PC-3 (cell line): ENCODE data around the gene COL4A6.

ENCODE experiments used
- CTCF ChIP-seq: fragments of 300-600 bp; sonication (generic); conservative IDR thresholded peaks from 2 replicates; pipeline ENCODE4 v1.5.1; 2017; ENCODE audit warnings: antibody characterized with exemption, low read depth, mild to moderate bottlenecking, low read length
- EZH2 ChIP-seq: fragments of 300-600 bp; sonication (generic); IDR thresholded peaks from one replicate; pipeline ENCODE4 v1.6.1; 2017; ENCODE audit warnings: antibody characterized with exemption, mild to moderate bottlenecking, low read length; ENCODE audit not compliant: unreplicated experiment

- TF ChIP-seq EZH2 (no peak), CTCF (no peak)
These were observed 274.7 kb downstream of the COL4A6 start for GRCh38 chrX:108163333-108164082.
